SKM-1 (cell line): ENCODE data around the gene HBG1.

ENCODE experiments used
- DNase-seq: peaks from one replicate; lab custom pipeline; 2025; ENCODE audit not compliant: unreplicated experiment; lab: John Stamatoyannopoulos, UW

HBG1 gene

DNA sequence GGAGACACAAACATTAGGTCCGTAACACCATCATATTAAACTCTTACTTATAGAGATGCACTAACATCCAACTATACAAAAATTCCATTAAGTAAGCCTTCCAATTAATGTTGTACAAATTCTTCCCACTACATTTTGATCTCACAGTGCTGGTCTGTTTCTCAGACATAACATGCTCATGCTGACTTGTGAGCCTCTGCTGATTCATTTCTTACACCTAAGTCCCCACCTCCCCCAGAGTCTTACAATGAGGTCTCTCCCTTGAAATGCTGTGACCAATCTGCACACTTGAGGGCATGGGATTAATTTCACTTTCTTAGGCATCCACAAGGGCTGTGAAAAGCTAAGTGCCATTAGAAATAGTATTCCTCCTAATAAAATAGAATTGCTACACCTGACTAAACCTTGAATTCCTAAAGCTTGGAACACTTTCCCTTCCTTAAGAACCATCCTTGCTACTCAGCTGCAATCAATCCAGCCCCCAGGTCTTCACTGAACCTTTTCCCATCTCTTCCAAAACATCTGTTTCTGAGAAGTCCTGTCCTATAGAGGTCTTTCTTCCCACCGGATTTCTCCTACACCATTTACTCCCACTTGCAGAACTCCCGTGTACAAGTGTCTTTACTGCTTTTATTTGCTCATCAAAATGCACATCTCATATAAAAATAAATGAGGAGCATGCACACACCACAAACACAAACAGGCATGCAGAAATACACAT, 2.0 kb downstream of the HBG1 start:
- DNase-seq: no peak

DNA sequence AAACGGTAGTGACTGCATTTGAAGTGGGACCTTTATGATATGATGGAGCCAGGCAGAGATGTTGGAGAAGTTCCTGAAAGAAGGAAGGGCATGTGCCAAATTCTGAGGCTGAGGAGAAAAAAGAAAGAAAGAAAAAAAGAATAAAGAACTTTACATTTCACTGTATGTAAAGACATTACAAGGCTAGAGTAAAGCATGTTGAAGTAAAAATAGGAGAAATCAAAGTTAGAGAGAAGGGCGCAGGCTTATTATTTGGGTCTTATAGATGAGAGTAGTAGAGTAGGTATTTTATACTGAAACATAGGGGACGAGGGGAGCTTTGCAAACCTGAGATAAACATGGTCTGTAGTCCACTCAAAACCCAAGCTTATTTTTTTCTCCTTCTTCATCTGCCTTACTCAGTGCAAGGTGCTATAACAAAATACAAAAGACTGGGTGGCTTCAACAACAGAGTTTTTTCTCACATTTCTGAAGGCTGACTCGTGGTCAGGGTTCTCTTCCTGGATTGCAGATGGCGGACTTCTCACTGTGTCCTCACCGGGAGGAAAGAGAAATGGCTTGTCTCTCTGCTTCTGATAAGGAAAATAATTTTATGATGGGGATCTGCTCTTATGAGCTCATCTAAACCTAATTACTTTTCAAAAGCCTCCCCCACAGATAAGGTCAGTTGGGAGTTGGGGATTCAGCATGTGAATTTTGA, 2.7 kb downstream of the HBG1 start:
- no peak for DNase-seq

DNA sequence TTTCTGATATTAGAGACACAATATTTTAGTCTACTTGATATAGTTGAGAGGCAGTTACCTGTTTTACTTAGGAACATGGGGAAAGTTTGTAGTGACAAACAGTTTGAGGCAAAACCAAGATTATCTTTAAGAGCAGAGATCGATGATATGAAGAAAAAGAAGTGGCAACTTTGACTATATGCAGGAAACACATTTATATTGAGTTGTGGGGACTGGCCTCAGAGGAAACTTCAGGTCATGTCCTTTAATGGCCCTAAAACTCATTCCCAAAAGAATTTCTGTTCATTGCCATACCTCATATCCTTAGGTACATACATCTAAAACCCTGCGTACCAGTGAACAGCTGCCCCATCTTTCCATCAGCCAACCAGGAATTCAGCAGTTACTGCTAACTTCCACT, 4.5 kb downstream of the HBG1 start:
- DNase-seq: no peak

DNA sequence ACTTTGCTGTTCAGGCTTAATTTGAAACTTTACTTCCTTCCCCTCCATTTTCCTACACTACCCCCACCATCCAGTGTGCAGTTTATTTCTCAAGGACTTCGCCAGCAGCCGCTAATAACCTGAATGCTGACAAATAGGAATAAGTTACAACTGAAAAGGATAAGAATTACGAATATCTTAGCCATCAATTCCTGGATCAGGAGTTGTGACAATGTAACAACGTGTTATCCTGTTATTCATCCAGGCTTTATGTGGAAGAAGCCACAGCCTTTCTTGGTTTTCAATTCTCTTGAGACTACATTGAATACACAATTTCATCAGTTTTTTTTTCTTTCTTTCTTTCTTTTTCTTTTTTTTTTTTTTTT, 5.9 kb downstream of the HBG1 start:
- no peak for DNase-seq

DNA sequence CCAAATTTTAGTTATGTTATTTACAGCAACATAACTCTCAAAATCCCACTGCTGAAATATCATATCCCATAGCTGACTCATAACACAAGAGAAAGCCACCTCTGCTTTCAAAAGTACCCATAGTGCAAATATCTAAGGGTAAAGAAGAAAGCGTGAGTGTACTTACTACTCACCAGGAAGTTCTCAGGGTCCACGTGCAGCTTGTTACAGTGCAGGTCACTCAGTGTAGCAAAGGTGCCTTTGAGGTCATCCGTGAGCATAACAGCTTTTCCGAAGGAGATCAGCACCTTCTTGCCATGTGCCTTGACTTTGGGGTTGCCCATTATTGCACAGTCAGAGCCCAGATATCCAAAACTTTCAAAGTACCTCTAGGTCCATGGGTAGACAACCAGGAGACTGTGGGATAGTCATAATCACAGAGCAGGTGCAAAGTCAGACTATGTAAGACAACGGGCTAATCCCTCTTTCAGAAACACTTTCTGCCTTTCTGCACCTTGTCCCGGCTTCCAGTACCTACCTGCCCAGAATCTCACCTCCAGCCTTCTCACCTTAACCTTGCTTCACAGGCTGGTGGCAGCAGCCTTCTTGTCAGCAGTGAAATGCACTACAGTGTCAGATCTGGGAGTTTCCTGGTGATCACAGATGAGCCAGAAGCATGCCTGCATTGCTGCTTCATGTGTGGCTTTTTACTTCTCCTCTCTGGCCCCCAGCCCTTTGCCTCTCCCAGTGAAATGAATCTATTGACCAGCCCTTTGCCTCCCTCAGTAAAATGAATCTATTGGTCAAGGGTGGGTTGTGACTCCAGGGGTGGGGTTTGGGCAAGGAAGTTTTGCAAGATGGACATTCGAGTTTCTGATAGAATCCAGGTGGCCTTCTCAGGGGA, 6.5 kb downstream of the HBG1 start:
- DNase-seq: no peak

GRCh38 chr11:5242208-5242607, 7.4 kb downstream of the HBG1 start:
- no peak for DNase-seq

DNA sequence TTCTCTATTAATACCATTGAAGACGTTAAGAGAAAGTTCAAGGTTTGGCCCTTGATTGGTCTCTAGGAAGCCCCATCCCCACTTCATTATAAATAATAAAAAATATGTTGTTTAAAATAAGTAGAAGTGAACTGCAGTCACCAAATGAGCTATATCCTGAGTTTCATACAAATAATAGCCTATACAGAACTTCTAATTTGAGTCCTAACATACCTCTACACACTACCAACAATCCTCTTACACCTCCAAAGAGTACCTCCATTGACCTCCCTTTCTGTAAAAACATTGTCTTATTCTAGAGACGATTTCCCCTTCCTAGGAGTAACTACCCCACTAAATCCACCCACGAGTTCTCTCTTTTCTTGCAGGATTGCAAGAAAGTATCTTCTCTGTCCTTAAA, 8.2 kb downstream of the HBG1 start:
- DNase-seq: no peak

GRCh38 chr11:5240458-5240857, 9.2 kb downstream of the HBG1 start:
- DNase-seq: no peak

DNA sequence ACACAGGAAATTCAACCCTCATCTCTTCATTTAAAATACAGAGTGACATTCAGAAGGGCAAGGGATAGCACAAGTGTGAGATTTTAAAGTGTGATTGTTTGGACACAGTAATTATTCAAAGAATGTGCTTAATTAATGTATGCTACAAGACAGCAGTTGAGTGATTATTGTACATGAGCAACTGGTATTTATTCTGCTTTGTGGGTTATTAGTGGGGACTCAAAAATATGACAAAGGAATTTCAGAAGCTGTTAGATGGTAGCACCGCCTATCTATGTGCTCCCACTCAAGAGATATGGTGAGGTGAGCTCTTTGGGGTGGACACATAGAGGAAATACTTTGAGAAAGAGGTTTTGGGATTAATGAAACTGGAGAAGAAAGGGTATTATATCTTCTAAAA, 9.6 kb downstream of the HBG1 start:
- no peak for DNase-seq

GRCh38 chr11:5239046-5239445, 10.6 kb downstream of the HBG1 start:
- DNase-seq: no peak

DNA sequence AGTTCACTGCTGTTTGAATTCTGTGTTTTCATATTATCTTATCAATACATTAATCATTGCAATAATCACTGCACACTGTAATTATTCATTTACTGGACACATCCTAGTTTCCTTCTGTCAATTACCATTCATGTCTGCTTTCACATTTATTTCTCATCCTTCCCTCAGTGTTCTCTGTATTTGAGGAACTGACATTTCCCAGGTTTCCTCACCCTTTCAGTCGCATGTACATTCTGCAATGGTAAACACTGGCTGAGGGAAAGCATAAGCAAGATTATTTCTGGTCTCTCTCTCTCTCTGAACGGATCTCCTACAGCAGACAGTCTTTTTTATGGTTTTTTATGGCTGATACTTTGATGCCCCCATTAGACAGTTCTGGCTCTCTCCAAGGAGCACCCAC, 11.2 kb downstream of the HBG1 start:
- peak; percentile 14 for DNase-seq

DNA sequence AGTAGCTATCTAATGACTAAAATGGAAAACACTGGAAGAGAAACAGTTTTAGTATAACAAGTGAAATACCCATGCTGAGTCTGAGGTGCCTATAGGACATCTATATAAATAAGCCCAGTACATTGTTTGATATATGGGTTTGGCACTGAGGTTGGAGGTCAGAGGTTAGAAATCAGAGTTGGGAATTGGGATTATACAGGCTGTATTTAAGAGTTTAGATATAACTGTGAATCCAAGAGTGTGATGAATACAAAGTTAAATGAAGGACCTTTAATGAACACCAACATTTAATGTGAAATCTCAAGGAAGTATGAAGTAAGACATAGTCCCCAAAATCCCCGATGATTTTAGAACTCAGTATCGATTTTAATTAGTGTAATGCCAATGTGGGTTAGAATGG, 12.2 kb downstream of the HBG1 start:
- no peak for DNase-seq

- DNase-seq: no peak
These were observed 14.1 kb downstream of the HBG1 start for GRCh38 chr11:5235364-5236095.

- peak; percentile 71 for DNase-seq
These were observed 15.2 kb downstream of the HBG1 start, which contains the start of gene HBD for GRCh38 chr11:5234381-5234834. HBD (minus strand) TSS chr11:5234483; CDS start chr11:5234433, 50 bp downstream.

DNA sequence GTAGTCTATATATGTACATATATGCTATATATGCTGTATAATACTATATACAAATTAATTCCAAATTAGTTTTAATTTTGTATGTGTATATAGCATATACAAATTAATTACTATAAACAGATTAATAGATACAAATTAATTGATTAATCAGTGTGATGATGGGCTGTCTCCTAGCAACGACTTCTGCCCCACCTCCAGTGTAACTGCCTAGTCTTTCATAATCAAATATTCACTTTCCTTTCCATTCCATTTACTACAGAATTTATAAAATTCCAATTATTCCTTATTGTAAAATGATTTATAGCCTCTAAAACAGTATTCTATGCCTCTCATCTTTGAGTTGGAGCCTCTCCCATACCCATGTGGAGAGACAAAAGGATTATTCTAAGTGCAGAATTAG, 16.4 kb downstream of the HBG1 start:
- no peak for DNase-seq

GRCh38 chr11:5232821-5233220, 16.8 kb downstream of the HBG1 start:
- DNase-seq: no peak

- peak; percentile 64 for DNase-seq
These were observed 17.5 kb downstream of the HBG1 start for GRCh38 chr11:5232176-5232575.

- DNase-seq: no peak
These were observed 18.5 kb downstream of the HBG1 start for GRCh38 chr11:5231111-5231510.

DNA sequence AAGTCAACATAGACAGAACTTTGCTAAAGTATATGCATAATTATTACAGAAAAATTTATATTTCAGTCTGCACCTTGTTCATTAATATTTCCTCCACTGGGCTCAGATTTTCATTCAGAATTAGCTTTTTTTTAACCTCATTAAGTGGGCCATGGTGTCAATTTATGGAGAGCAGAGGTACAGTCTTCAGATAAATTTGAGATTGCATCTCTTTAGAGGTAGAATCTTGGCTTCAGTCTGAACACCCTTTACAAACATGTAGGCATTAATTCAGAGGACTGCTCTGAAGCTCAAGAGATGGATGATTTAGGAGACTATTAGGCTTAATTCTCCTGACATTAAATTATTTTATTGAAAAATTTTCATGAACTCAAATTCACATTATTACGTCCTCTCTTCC, 19.4 kb downstream of the HBG1 start:
- DNase-seq: no peak

GRCh38 chr11:5229796-5230195, 19.9 kb downstream of the HBG1 start:
- DNase-seq: no peak

DNA sequence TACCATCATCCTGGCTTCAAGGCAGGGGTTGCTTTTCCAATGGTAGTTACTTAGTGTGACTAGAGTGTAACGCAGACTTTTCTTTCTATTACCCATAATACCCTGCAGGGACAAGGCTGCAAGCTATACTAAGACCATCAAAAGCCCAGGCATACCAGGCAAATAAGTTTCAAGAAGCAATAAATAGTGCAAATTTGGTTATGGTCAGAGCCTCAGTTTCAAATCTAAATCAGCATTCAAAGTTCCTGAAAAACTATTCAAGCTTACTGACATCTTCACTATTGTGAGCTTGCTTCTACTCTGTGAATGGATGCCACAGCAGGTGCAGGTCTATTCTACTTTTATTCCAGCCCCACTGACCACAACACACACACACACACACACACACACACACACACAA, 20.3 kb downstream of the HBG1 start:
- no peak for DNase-seq
